ENCODE measurements around the gene CMKLR1. TPM values are rescaled to one million over a fixed set of nuclear protein-coding genes. Genes with fewer than 3 reads are reported as not detected.

CMKLR1 gene
- total and polyA plus RNA-seq, 4 donors = 0.67 to 13.7 (median 5.8) TPM

DNA sequence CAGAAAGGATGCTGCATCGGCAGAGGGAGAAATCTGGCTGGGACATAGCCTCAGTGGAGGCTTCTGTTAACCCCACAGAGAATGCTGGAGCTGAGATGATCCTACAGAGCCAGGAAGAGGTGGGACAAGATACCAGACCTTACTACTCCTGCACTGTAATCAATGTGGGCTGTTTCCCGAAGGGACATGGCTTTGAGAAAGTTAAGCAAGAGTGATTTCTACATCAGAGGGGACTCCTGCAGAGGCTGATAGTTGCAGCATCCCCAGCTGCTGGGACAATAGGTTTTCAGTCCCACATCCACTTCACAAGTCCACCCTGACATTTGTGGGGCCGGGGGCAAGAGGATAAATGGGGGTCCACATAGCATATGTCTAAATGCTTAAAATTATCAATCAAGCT lies 22.5 kb upstream of the CMKLR1 start:
- DNase-seq (ENCODE audit: low spot score) = no peak
- H3K36me3 ChIP-seq (ENCODE audit: control insufficient read depth in 4 of 4, insufficient read depth in 3 of 4, low read depth in 1 of 4, low read length in 3 of 4) = no peaks in the 10 kb centered on the region
- no peak overlapping the region for H3K9ac ChIP-seq (ENCODE audit: low read depth in 1 of 2, low read length in 2 of 2)
- no peak overlapping the region for H3K27ac ChIP-seq (ENCODE audit: low read depth in 1 of 2, low read length in 2 of 2)
- H3K27me3 ChIP-seq (ENCODE audit: control insufficient read depth in 4 of 4, insufficient read depth in 4 of 4, low read length in 3 of 4) = no peaks in the 10 kb centered on the region
- no peaks in the 10 kb centered on the region for H3K9me3 ChIP-seq (ENCODE audit: control insufficient read depth in 4 of 4, low read length in 3 of 4)
- no peak for TF ChIP-seq HNF4A (conservative IDR thresholded peaks at IDR 0.05)
- TF ChIP-seq JUND (IDR thresholded peaks at IDR 0.05) = no peak
- no peak for TF ChIP-seq RXRA (IDR thresholded peaks at IDR 0.05)
- H3K4me1 ChIP-seq (ENCODE audit: control insufficient read depth in 4 of 4, insufficient read depth in 4 of 4, low read length in 3 of 4) = no peaks in the 10 kb centered on the region
- 62% methylated on average over 3 of the region's 3 CpGs for WGBS
- no peak overlapping the region for H3K4me3 ChIP-seq (ENCODE audit: low read depth in 1 of 3, low read length in 3 of 3)

DNA sequence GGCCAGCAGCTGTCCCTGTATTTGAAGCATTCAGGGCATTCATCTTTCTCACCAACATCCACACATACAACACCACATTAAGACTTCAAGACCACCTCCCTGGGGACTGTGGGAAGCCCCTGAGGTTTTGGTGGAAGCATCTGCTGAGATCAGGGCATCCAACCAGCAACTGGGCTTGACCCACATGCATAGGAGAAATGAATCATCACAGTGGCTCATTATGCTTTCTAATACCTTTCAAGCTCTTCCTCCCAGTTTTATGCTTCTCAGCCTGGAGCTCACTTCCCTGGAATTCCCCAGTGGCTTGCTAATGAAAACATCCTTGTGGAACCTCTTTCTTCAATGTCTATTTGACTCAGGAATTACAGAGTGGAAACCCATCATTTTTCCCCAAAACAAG lies 21.4 kb upstream of the CMKLR1 start:
- H3K9me3 ChIP-seq (ENCODE audit: control insufficient read depth in 4 of 4, low read length in 3 of 4) = no peaks in the 10 kb centered on the region
- no peak for DNase-seq (ENCODE audit: low spot score)
- H3K4me1 ChIP-seq (ENCODE audit: control insufficient read depth in 4 of 4, insufficient read depth in 4 of 4, low read length in 3 of 4) = no peaks in the 10 kb centered on the region
- H3K27ac ChIP-seq (ENCODE audit: low read depth in 1 of 2, low read length in 2 of 2) = no peak overlapping the region
- H3K9ac ChIP-seq (ENCODE audit: low read depth in 1 of 2, low read length in 2 of 2) = no peak overlapping the region
- H3K27me3 ChIP-seq (ENCODE audit: control insufficient read depth in 4 of 4, insufficient read depth in 4 of 4, low read length in 3 of 4) = no peaks in the 10 kb centered on the region
- no peak overlapping the region for H3K4me3 ChIP-seq (ENCODE audit: low read depth in 1 of 3, low read length in 3 of 3)
- H3K36me3 ChIP-seq (ENCODE audit: control insufficient read depth in 4 of 4, insufficient read depth in 3 of 4, low read depth in 1 of 4, low read length in 3 of 4) = no peaks in the 10 kb centered on the region
- TF ChIP-seq TAF1 (conservative IDR thresholded peaks at IDR 0.05) = no peak

DNA sequence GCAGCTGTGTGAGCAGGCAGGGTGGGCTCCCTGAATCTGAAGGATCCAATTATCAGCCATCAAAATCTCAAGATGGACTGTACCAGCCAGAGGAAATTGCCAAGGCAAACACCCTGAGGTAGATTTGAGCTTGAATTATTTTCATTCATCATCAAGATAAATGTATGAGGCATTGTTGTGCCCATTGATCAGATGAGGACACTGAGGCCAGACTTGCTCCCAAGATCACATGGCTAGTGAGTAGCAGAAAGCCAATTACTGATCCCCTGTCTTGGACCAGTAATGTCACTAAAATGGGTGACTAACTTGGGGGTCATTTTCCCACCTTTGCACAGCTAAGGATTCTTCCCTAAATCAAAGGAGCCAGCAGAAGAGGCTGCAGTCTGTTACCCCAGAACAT lies 20.9 kb upstream of the CMKLR1 start:
- DNase-seq (ENCODE audit: low spot score) = no peak
- no peak overlapping the region for H3K27ac ChIP-seq (ENCODE audit: low read depth in 1 of 2, low read length in 2 of 2)
- no peaks in the 10 kb centered on the region for H3K4me1 ChIP-seq (ENCODE audit: control insufficient read depth in 4 of 4, insufficient read depth in 4 of 4, low read length in 3 of 4)
- TF ChIP-seq TAF1 (conservative IDR thresholded peaks at IDR 0.05) = no peak
- TF ChIP-seq, protein P1, sequence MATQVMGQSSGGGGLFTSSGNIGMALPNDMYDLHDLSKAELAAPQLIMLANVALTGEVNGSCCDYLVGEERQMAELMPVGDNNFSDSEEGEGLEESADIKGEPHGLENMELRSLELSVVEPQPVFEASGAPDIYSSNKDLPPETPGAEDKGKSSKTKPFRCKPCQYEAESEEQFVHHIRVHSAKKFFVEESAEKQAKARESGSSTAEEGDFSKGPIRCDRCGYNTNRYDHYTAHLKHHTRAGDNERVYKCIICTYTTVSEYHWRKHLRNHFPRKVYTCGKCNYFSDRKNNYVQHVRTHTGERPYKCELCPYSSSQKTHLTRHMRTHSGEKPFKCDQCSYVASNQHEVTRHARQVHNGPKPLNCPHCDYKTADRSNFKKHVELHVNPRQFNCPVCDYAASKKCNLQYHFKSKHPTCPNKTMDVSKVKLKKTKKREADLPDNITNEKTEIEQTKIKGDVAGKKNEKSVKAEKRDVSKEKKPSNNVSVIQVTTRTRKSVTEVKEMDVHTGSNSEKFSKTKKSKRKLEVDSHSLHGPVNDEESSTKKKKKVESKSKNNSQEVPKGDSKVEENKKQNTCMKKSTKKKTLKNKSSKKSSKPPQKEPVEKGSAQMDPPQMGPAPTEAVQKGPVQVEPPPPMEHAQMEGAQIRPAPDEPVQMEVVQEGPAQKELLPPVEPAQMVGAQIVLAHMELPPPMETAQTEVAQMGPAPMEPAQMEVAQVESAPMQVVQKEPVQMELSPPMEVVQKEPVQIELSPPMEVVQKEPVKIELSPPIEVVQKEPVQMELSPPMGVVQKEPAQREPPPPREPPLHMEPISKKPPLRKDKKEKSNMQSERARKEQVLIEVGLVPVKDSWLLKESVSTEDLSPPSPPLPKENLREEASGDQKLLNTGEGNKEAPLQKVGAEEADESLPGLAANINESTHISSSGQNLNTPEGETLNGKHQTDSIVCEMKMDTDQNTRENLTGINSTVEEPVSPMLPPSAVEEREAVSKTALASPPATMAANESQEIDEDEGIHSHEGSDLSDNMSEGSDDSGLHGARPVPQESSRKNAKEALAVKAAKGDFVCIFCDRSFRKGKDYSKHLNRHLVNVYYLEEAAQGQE (IDR thresholded peaks at IDR 0.05) = no peak
- TF ChIP-seq, protein P2, sequence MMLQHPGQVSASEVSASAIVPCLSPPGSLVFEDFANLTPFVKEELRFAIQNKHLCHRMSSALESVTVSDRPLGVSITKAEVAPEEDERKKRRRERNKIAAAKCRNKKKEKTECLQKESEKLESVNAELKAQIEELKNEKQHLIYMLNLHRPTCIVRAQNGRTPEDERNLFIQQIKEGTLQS (IDR thresholded peaks at IDR 0.05) = no peak
- no peak for TF ChIP-seq FOXA2 (IDR thresholded peaks at IDR 0.05)
- no peak for TF ChIP-seq SP1 (IDR thresholded peaks at IDR 0.05)
- no peak for TF ChIP-seq NR2F2 (IDR thresholded peaks at IDR 0.05)
- no peak for TF ChIP-seq HNF4G (IDR thresholded peaks at IDR 0.05)
- TF ChIP-seq, protein P3, sequence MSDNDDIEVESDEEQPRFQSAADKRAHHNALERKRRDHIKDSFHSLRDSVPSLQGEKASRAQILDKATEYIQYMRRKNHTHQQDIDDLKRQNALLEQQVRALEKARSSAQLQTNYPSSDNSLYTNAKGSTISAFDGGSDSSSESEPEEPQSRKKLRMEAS (IDR thresholded peaks at IDR 0.05) = no peak
- no peak for TF ChIP-seq JUND (IDR thresholded peaks at IDR 0.05)
- TF ChIP-seq RAD21 (IDR thresholded peaks at IDR 0.05) = no peak
- no peaks in the 10 kb centered on the region for H3K9me3 ChIP-seq (ENCODE audit: control insufficient read depth in 4 of 4, low read length in 3 of 4)
- no peak overlapping the region for H3K9ac ChIP-seq (ENCODE audit: low read depth in 1 of 2, low read length in 2 of 2)
- H3K27me3 ChIP-seq (ENCODE audit: control insufficient read depth in 4 of 4, insufficient read depth in 4 of 4, low read length in 3 of 4) = no peaks in the 10 kb centered on the region
- H3K4me3 ChIP-seq (ENCODE audit: low read depth in 1 of 3, low read length in 3 of 3) = no peak overlapping the region
- no peaks in the 10 kb centered on the region for H3K36me3 ChIP-seq (ENCODE audit: control insufficient read depth in 4 of 4, insufficient read depth in 3 of 4, low read depth in 1 of 4, low read length in 3 of 4)

DNA sequence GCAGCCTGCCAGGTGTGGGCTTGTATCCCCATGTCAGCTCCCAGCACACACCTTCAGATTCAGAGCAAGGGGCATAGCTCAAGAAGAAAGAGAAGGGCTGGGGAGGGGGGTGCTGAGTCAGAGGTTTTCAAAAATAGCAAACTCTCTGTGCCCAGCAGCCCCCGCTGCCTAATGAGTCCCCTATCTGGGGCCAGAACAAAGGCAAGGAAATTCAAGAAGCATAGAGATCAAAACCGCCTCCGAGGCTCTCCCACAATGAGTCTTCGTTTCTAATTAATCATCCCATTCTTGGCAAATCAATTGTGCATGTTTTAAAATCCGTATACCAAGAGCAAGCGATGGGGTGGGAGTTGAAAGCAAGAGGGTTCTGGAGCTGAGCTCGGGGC lies 19.5 kb upstream of the CMKLR1 start:
- Histone ChIP-seq H3K27ac (ENCODE audit: low read depth in 1 of 2, low read length in 2 of 2) (no peak overlapping the region), H3K4me3 (ENCODE audit: low read depth in 1 of 3, low read length in 3 of 3) (no peak overlapping the region), H3K27me3 (ENCODE audit: control insufficient read depth in 4 of 4, insufficient read depth in 4 of 4, low read length in 3 of 4) (no peaks in the 10 kb centered on the region), H3K36me3 (ENCODE audit: control insufficient read depth in 4 of 4, insufficient read depth in 3 of 4, low read depth in 1 of 4, low read length in 3 of 4) (no peaks in the 10 kb centered on the region), H3K9me3 (ENCODE audit: control insufficient read depth in 4 of 4, low read length in 3 of 4) (no peaks in the 10 kb centered on the region), H3K4me1 (ENCODE audit: control insufficient read depth in 4 of 4, insufficient read depth in 4 of 4, low read length in 3 of 4) (no peaks in the 10 kb centered on the region), H3K9ac (ENCODE audit: low read depth in 1 of 2, low read length in 2 of 2) (no peak overlapping the region)
- 70% methylated on average over 7 of the region's 7 CpGs for WGBS
- DNase-seq (ENCODE audit: low spot score) = no peak
- no peak for TF ChIP-seq TAF1 (conservative IDR thresholded peaks at IDR 0.05)
- no peak for TF ChIP-seq RXRA (IDR thresholded peaks at IDR 0.05)
- TF ChIP-seq HNF4G (IDR thresholded peaks at IDR 0.05) = no peak
- TF ChIP-seq, protein P3 (IDR thresholded peaks at IDR 0.05) = no peak
- TF ChIP-seq NR2F2 (IDR thresholded peaks at IDR 0.05) = no peak
- no peak for TF ChIP-seq SP1 (IDR thresholded peaks at IDR 0.05)
- TF ChIP-seq JUND (IDR thresholded peaks at IDR 0.05) = no peak
- TF ChIP-seq, protein P2 (IDR thresholded peaks at IDR 0.05) = no peak
- no peak for TF ChIP-seq GABPA (IDR thresholded peaks at IDR 0.05 in 1 of 2, conservative IDR thresholded peaks at IDR 0.05 in 1 of 2)
- TF ChIP-seq, protein P4, sequence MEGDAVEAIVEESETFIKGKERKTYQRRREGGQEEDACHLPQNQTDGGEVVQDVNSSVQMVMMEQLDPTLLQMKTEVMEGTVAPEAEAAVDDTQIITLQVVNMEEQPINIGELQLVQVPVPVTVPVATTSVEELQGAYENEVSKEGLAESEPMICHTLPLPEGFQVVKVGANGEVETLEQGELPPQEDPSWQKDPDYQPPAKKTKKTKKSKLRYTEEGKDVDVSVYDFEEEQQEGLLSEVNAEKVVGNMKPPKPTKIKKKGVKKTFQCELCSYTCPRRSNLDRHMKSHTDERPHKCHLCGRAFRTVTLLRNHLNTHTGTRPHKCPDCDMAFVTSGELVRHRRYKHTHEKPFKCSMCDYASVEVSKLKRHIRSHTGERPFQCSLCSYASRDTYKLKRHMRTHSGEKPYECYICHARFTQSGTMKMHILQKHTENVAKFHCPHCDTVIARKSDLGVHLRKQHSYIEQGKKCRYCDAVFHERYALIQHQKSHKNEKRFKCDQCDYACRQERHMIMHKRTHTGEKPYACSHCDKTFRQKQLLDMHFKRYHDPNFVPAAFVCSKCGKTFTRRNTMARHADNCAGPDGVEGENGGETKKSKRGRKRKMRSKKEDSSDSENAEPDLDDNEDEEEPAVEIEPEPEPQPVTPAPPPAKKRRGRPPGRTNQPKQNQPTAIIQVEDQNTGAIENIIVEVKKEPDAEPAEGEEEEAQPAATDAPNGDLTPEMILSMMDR (IDR thresholded peaks at IDR 0.05; ENCODE audit: low read depth, low read length, missing input control) = no peak
- no peak for TF ChIP-seq HNF4A (conservative IDR thresholded peaks at IDR 0.05)
- no peak for TF ChIP-seq FOXA1 (IDR thresholded peaks at IDR 0.05)

Data from liver (tissue), 9 donors.